GM21390 (cell line): ENCODE data around the gene CALHM1.
"Not testable (repeated sequence)": the region's sequence is repeated elsewhere in the genome, so short reads cannot be mapped to it uniquely, and the experiment has no call there.

ENCODE experiments used
- ATAC-seq: cut with Tn5 transposase; IDR thresholded peaks from one replicate; pipeline ENCODE4 v1.9.1; 2021; ENCODE audit not compliant: unreplicated experiment

CALHM1 gene

GRCh38 chr10:103486635-103487409, 28.1 kb upstream of the CALHM1 start:
- not testable (repeated sequence) for ATAC-seq

GRCh38 chr10:103481974-103482531, 23.4 kb upstream of the CALHM1 start:
- ATAC-seq, result no peak

GRCh38 chr10:103480521-103480920, 21.8 kb upstream of the CALHM1 start:
- ATAC-seq, result no peak

GRCh38 chr10:103479135-103479534, 20.4 kb upstream of the CALHM1 start, which contains the start of gene CALHM3:
CALHM3 (minus strand) TSS chr10:103479240; CDS start chr10:103479032, 208 bp downstream.
- ATAC-seq, result no peak

- ATAC-seq, result no peak
Measured at GRCh38 chr10:103478671-103479070, 20.0 kb upstream of the CALHM1 start.

GRCh38 chr10:103476046-103476768, 17.5 kb upstream of the CALHM1 start:
- ATAC-seq, result no peak

- no peak for ATAC-seq
Measured at GRCh38 chr10:103475437-103475836, 16.7 kb upstream of the CALHM1 start.

- ATAC-seq, result no peak
Measured at GRCh38 chr10:103474077-103474476, 15.4 kb upstream of the CALHM1 start.

GRCh38 chr10:103473261-103473671, 14.6 kb upstream of the CALHM1 start:
- ATAC-seq, result no peak

- ATAC-seq, result no peak
Measured at GRCh38 chr10:103472005-103472404, 13.3 kb upstream of the CALHM1 start.

GRCh38 chr10:103470761-103471653, 12.3 kb upstream of the CALHM1 start:
- ATAC-seq, result peak; percentile 80

GRCh38 chr10:103469201-103469600, 10.5 kb upstream of the CALHM1 start:
- ATAC-seq, result no peak

- ATAC-seq, result no peak
Measured at GRCh38 chr10:103467406-103467805, 8.7 kb upstream of the CALHM1 start.

GRCh38 chr10:103466734-103467133, 8.0 kb upstream of the CALHM1 start:
- no peak for ATAC-seq

GRCh38 chr10:103465411-103466179, 6.9 kb upstream of the CALHM1 start:
- no peak for ATAC-seq

GRCh38 chr10:103463499-103463898, 4.8 kb upstream of the CALHM1 start:
- no peak for ATAC-seq

GRCh38 chr10:103459615-103460014, 915 bp upstream of the CALHM1 start:
- no peak for ATAC-seq

GRCh38 chr10:103457896-103458583, 660 bp downstream of the CALHM1 start:
- no peak for ATAC-seq

- ATAC-seq, result no peak
Measured at GRCh38 chr10:103457176-103457712, 1.5 kb downstream of the CALHM1 start.
